CD4-positive, alpha-beta T cell (primary cell): ENCODE results near the gene KRT82. TPM values are rescaled to one million over a fixed set of nuclear protein-coding genes. Genes with fewer than 3 reads are reported as not detected.

Experiments
- ATAC-seq: fragments of 200-7000 bp; cut with Tn5 transposase; one replicate; pipeline ENCODE4 v1.10.0; 2022; ENCODE audit warnings: mild to moderate bottlenecking; ENCODE audit not compliant: poor library complexity
- CTCF ChIA-PET: fragments of 350-600 bp; sonication (Branson Sonifier 250); formaldehyde crosslinking; loops from one replicate; lab custom pipeline; 2021; ENCODE audit warnings: antibody characterized with exemption, inconsistent platforms; lab: Charles Lee
- POLR2A ChIA-PET: fragments of 350-600 bp; sonication (Branson Sonifier 250); formaldehyde crosslinking; loops from one replicate; lab custom pipeline; 2021; ENCODE audit warnings: antibody characterized with exemption, inconsistent platforms; lab: Charles Lee
- DNase-seq, 14 experiments: peaks; one replicate each; pipeline ENCODE4 v3.0.0-alpha.2; 2013 to 2020; ENCODE audit warnings: mixed read lengths in 2 of 14
- H3K27ac ChIP-seq, 2 donors: one replicate each; pipeline versions ENCODE4 v1.5.1 to v1.7.0; 2013; ENCODE audit warnings: low read length in 2 of 2, low read depth in 1 of 2, mild to moderate bottlenecking in 1 of 2
- H3K27me3 ChIP-seq, 2 experiments: 1 replicate in 1 of 2; 2 replicates in 1 of 2; pipeline versions ENCODE4 v1.6.1 to v1.7.0; 2013; ENCODE audit warnings: low read length in 2 of 2, control low read depth in 1 of 2, mild to moderate bottlenecking in 1 of 2, moderate library complexity in 1 of 2; ENCODE audit not compliant: insufficient read depth in 2 of 2, control insufficient read depth in 1 of 2
- H3K36me3 ChIP-seq: one replicate; pipeline ENCODE4 v1.6.1; 2013; ENCODE audit warnings: low read length, control low read depth; ENCODE audit not compliant: insufficient read depth
- H3K4me1 ChIP-seq: one replicate; pipeline ENCODE4 v1.6.1; 2013; ENCODE audit warnings: low read length, control low read depth; ENCODE audit not compliant: insufficient read depth
- H3K4me3 ChIP-seq: one replicate; pipeline ENCODE4 v1.5.1; 2013; ENCODE audit warnings: mild to moderate bottlenecking, low read length, moderate library complexity
- H3K9me3 ChIP-seq, 2 experiments: 1 replicate in 1 of 2; 2 replicates in 1 of 2; pipeline versions ENCODE4 v1.6.1 to v1.7.0; 2013; ENCODE audit warnings: low read length in 2 of 2, mild to moderate bottlenecking in 2 of 2, control low read depth in 1 of 2, moderate library complexity in 1 of 2; ENCODE audit not compliant: control insufficient read depth in 1 of 2, insufficient read depth in 1 of 2
- H3K27ac Mint-ChIP-seq: one replicate; pipeline ENCODE4 v1.8.0; 2020; ENCODE audit warnings: mixed read lengths
- H3K27me3 Mint-ChIP-seq: one replicate; pipeline ENCODE4 v1.8.0; 2021; ENCODE audit warnings: mixed read lengths
- H3K36me3 Mint-ChIP-seq: one replicate; pipeline ENCODE4 v1.8.0; 2021; ENCODE audit warnings: low read depth, mixed read lengths
- H3K4me1 Mint-ChIP-seq: one replicate; pipeline ENCODE4 v1.8.0; 2021; ENCODE audit warnings: low read depth, mixed read lengths
- H3K4me3 Mint-ChIP-seq: one replicate; pipeline ENCODE4 v1.8.0; 2020; ENCODE audit warnings: mild to moderate bottlenecking, mixed read lengths
- H3K9me3 Mint-ChIP-seq: one replicate; pipeline ENCODE4 v1.8.0; 2020; ENCODE audit warnings: mixed read lengths
- intact Hi-C, 2 experiments: fragments of 100-400 bp; cut with DNase I in 1 of 2; cut with micrococcal nuclease in 1 of 2; formaldehyde crosslinking; loops; one replicate each; pipeline versions ENCODE4 v1.15.1 to v1.9.0; 2023 to 2025; cut with DNase I, micrococcal nuclease
- total RNA-seq, 174 experiments: library from RNA in 2 of 174; stranded (reverse) in 2 of 174; gene quantifications; one replicate each; pipeline ENCODE4 v1.2.3 and lab custom pipeline; 2021 to 2026
- TF ChIP-seq, protein P1 (sequence below): fragments of 200-600 bp; IDR thresholded peaks from one replicate; pipeline ENCODE4 v1.8.0; 2022; ENCODE audit warnings: antibody characterized with exemption, mild to moderate bottlenecking

The KRT82 gene
- total RNA-seq, 2 experiments from 2014 or later, result not detected

- no peak overlapping the region for H3K27ac ChIP-seq
- POLR2A ChIA-PET, result no interaction called here
- H3K4me3 ChIP-seq, result no peak overlapping the region
- H3K9me3 Mint-ChIP-seq, result no peaks in the 10 kb centered on the region
- no peaks in the 10 kb centered on the region for H3K36me3 Mint-ChIP-seq
- H3K27ac Mint-ChIP-seq, result no peak overlapping the region
- CTCF ChIA-PET, result no interaction called here
- H3K27me3 Mint-ChIP-seq, result peaks cover 14% of the 10 kb centered on the region
- H3K4me3 Mint-ChIP-seq, result no peak overlapping the region
- H3K27me3 ChIP-seq, result peaks cover 0 to 3% of the 10 kb centered on the region in 2 experiments
- no peak for DNase-seq
- no peak for ATAC-seq
- no peaks in the 10 kb centered on the region for H3K36me3 ChIP-seq
- H3K4me1 ChIP-seq, result no peaks in the 10 kb centered on the region
- H3K9me3 ChIP-seq, result no peaks in the 10 kb centered on the region
- TF ChIP-seq, protein P1, sequence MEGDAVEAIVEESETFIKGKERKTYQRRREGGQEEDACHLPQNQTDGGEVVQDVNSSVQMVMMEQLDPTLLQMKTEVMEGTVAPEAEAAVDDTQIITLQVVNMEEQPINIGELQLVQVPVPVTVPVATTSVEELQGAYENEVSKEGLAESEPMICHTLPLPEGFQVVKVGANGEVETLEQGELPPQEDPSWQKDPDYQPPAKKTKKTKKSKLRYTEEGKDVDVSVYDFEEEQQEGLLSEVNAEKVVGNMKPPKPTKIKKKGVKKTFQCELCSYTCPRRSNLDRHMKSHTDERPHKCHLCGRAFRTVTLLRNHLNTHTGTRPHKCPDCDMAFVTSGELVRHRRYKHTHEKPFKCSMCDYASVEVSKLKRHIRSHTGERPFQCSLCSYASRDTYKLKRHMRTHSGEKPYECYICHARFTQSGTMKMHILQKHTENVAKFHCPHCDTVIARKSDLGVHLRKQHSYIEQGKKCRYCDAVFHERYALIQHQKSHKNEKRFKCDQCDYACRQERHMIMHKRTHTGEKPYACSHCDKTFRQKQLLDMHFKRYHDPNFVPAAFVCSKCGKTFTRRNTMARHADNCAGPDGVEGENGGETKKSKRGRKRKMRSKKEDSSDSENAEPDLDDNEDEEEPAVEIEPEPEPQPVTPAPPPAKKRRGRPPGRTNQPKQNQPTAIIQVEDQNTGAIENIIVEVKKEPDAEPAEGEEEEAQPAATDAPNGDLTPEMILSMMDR, result no peak
- H3K4me1 Mint-ChIP-seq, result no peaks in the 10 kb centered on the region
- intact Hi-C loops, result no loop called here
Measured at GRCh38 chr12:52392465-52393007, 13.6 kb downstream of the KRT82 start.

- Histone ChIP-seq H3K4me1 (no peaks in the 10 kb centered on the region), H3K27me3 (peaks cover 0 to 3% of the 10 kb centered on the region in 2 experiments), H3K36me3 (no peaks in the 10 kb centered on the region), H3K4me3 (no peak overlapping the region), H3K9me3 (no peaks in the 10 kb centered on the region), H3K27ac (no peak overlapping the region)
- peaks cover 7% of the 10 kb centered on the region for H3K27me3 Mint-ChIP-seq
- H3K4me3 Mint-ChIP-seq, result no peak overlapping the region
- no peak overlapping the region for H3K27ac Mint-ChIP-seq
- H3K4me1 Mint-ChIP-seq, result no peaks in the 10 kb centered on the region
- ChIA-PET CTCF (no interaction called here), POLR2A (no interaction called here)
- intact Hi-C loops, result loop anchor here in 1 of 2 experiments (1.0 kb wide), 1 partner anchor 487 kb away; no protein-coding TSS in a partner anchor
- H3K36me3 Mint-ChIP-seq, result no peaks in the 10 kb centered on the region
- TF ChIP-seq, protein P1, result no peak
- H3K9me3 Mint-ChIP-seq, result no peaks in the 10 kb centered on the region
- no peak for DNase-seq
- no peak for ATAC-seq
Measured at GRCh38 chr12:52391618-52392002, 14.5 kb downstream of the KRT82 start.

- H3K4me1 ChIP-seq, result no peaks in the 10 kb centered on the region
- no peak overlapping the region for H3K27ac ChIP-seq
- H3K4me3 Mint-ChIP-seq, result no peak overlapping the region
- peaks cover 7% of the 10 kb centered on the region for H3K27me3 Mint-ChIP-seq
- intact Hi-C loops, result loop anchor here in 1 of 2 experiments (1.0 kb wide), 1 partner anchor 487 kb away; no protein-coding TSS in a partner anchor
- ChIA-PET CTCF (no interaction called here), POLR2A (no interaction called here)
- no peaks in the 10 kb centered on the region for H3K9me3 ChIP-seq
- no peaks in the 10 kb centered on the region for H3K4me1 Mint-ChIP-seq
- H3K4me3 ChIP-seq, result no peak overlapping the region
- H3K27me3 ChIP-seq, result peaks cover 0 to 3% of the 10 kb centered on the region in 2 experiments
- H3K9me3 Mint-ChIP-seq, result no peaks in the 10 kb centered on the region
- no peaks in the 10 kb centered on the region for H3K36me3 ChIP-seq
- no peak overlapping the region for H3K27ac Mint-ChIP-seq
- DNase-seq, result peak in 3 of 14 experiments; percentile 8 to 18 (median 10)
- no peak for ATAC-seq
- no peaks in the 10 kb centered on the region for H3K36me3 Mint-ChIP-seq
- TF ChIP-seq, protein P1, result no peak
Measured at GRCh38 chr12:52390739-52391617, 15.2 kb downstream of the KRT82 start.
